Panc1 (cell line): ENCODE data around the gene POLR1H.

ENCODE experiments used
- CTCF ChIP-seq: fragments of 450-650 bp; IDR thresholded peaks from 2 replicates; pipeline ENCODE4 v1.5.1; 2017; ENCODE audit warnings: mild to moderate bottlenecking
- POLR2AphosphoS5 ChIP-seq: IDR thresholded peaks from 2 replicates; pipeline ENCODE4 v1.6.1; 2012; ENCODE audit warnings: mild to moderate bottlenecking, low read depth, low read length, moderate library complexity
- REST ChIP-seq, 2 experiments: IDR thresholded peaks; 2 replicates each; pipeline ENCODE4 v1.6.1; 2011 to 2012; ENCODE audit warnings: low read depth in 2 of 2, control low read depth in 1 of 2, low read length in 1 of 2, mild to moderate bottlenecking in 1 of 2, moderate library complexity in 1 of 2; ENCODE audit not compliant: insufficient read depth in 1 of 2
- SIN3A ChIP-seq: IDR thresholded peaks from 2 replicates; pipeline ENCODE4 v1.6.1; 2012; ENCODE audit warnings: low read depth, mild to moderate bottlenecking, low read length, moderate library complexity, borderline replicate concordance; ENCODE audit not compliant: insufficient read depth

- TF ChIP-seq CTCF (no peak), POLR2AphosphoS5 (no peak), REST (IDR thresholded peaks at IDR 0.05; ENCODE audit: insufficient read depth in 1 of 2, low read depth in 2 of 2, low read length in 1 of 2) (no peak), SIN3A (no peak)
Measured at GRCh38 chr6:30031381-30031780, 29.7 kb upstream of the POLR1H start.
